ENCODE results near the gene ABCC1.
"Not testable (repeated sequence)": the region's sequence is repeated elsewhere in the genome, so short reads cannot be mapped to it uniquely, and the experiment has no call there.

The ABCC1 gene

DNA sequence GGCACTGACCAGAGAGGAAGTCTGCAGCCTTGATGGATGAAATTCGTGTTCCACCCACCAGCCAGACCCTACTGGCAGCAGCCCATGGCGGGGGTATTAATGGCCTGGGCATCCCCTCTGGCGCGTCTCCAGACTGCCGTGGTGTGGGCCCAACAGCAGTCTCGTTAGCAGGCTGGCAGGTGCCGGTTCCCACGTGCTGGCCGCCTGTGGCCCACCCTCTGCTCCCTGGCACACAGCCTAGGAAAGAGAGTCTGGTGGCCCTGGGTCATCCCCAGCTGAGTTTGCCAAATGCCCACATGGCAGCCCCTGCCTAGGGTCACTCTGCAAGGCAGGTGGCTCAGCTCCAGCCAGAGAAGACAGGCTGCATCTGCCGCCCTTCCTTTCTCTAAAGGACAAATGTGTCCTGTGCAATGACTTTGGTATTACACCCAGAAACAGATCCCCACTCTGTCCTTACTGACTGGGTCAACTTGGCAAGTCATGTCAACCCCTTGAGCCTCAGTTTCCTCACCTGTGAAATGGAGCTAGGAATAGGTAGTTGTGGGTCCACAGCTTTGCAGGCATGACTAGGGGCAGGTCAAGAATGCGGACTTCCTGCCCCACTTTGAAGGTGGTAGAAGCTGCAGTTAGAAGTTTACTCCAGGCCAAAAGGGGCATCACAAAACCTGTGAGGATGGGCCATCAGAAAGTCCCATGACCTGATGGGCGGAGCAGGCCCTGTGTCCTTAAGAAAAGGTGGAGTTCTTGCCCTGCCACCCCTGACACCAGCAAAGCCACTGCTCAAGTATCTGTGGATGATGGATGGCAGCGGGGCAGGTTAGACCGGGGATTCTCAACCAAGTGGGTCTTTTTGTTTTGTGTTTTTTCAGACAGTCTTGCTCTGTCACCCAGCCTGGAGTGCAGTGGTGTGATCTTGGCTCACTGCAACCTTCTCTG lies 197.2 kb downstream of the ABCC1 start:
- peaks cover 4% of the 10 kb centered on the region for H3K36me3 ChIP-seq (ENCODE audit: control insufficient read depth, insufficient read depth, low read length)
- no peaks in the 10 kb centered on the region for H3K9me3 ChIP-seq (ENCODE audit: control insufficient read depth, low read length)
- no peak overlapping the region for H3K4me3 ChIP-seq (ENCODE audit: low read length)
- no peaks in the 10 kb centered on the region for H3K4me1 ChIP-seq (ENCODE audit: control insufficient read depth, insufficient read depth, low read length)
- no peak overlapping the region for H3K9ac ChIP-seq (ENCODE audit: low read length)
- H3K27me3 ChIP-seq (ENCODE audit: control insufficient read depth, insufficient read depth, low read length): no peaks in the 10 kb centered on the region

DNA sequence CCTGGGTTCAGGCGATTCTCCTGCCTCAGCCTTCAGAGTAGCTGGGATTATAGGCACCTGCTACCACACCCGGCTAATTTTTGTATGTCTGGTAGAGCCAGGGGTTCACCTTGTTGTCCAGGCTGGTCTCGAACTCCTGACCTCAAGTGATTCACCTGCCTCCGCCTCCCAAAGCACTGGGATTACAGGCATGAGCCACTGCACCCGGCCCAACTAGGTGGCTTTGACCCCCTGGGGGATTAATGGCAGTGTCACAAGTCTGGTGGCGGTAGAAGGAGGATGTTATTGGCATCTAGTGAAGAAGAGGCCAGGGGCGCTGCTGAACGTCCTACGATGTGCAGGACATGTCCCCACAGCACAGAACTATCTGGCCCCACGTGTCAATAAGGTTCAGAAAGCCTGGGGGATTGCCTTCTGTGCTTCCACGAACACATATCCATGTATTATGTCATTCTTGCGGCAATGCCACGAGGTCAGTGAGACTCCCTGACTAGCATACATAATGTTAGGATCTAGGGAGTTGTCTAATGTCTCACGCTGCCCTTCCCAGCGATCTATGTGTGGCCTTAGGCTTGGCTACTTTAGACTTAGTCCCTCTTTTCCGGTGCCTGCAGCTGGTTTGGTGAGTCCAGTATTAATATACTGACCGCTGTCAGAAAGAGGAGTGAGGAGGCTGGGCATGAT lies 198.0 kb downstream of the ABCC1 start:
- Histone ChIP-seq H3K9me3 (ENCODE audit: control insufficient read depth, low read length) (no peaks in the 10 kb centered on the region), H3K4me1 (ENCODE audit: control insufficient read depth, insufficient read depth, low read length) (no peaks in the 10 kb centered on the region), H3K4me3 (ENCODE audit: low read length) (no peak overlapping the region), H3K36me3 (ENCODE audit: control insufficient read depth, insufficient read depth, low read length) (peaks cover 4% of the 10 kb centered on the region), H3K27me3 (ENCODE audit: control insufficient read depth, insufficient read depth, low read length) (no peaks in the 10 kb centered on the region), H3K9ac (ENCODE audit: low read length) (no peak overlapping the region)

DNA sequence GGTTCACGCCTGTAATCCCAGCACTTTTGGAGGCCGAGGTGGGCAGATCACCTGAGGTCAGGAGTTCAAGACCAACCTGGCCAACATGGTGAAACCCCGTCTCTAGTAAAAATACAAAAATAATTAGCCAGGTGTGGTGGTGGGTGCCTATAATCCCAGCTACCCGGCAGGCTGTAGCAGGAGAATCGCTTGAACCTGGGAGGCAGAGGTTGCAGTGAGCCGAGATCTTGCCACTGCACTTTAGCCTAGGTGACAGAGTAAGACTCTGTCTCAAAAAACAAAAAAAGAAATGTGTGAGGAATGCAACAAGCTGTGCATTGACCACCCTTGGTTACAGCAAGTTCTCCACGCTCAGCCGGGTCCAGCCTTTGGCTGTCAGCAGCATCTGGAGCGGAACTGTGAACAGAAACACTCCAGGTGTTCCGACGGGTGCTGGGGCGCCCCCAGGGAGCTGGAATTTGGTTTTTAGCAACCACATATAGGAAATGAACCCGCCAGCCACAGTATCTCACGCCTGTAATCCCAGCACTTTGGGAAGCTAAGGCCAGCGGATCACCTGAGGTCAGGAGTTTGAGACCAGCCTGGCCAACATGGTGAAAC lies 198.7 kb downstream of the ABCC1 start:
- not testable (repeated sequence) for H3K27me3 ChIP-seq (ENCODE audit: control insufficient read depth, insufficient read depth, low read length); H3K36me3 ChIP-seq (ENCODE audit: control insufficient read depth, insufficient read depth, low read length); H3K9ac ChIP-seq (ENCODE audit: low read length); H3K4me3 ChIP-seq (ENCODE audit: low read length); H3K9me3 ChIP-seq (ENCODE audit: control insufficient read depth, low read length); H3K4me1 ChIP-seq (ENCODE audit: control insufficient read depth, insufficient read depth, low read length)

DNA sequence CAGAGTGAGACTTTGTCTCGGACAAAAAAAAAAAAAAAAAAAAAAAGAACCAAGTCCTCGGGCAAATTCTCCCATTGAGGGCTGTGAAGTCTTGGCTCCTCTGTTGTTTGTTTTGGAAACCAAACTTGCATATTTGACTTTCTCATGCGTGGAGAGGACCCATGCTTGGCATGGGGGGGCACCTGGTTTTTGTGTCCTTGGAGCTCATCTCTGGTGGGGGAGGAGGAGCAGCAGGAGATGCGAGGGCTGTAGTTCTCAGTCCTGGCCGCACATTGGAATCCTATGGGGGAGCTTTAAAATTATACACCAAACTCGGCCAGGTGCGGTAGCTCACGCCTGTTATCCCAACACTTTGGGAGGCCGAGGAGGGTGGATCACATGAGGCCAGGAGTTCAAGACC lies 199.3 kb downstream of the ABCC1 start:
- Histone ChIP-seq H3K4me1 (ENCODE audit: control insufficient read depth, insufficient read depth, low read length) (no peaks in the 10 kb centered on the region), H3K27me3 (ENCODE audit: control insufficient read depth, insufficient read depth, low read length) (no peaks in the 10 kb centered on the region), H3K9ac (ENCODE audit: low read length) (no peak overlapping the region)

DNA sequence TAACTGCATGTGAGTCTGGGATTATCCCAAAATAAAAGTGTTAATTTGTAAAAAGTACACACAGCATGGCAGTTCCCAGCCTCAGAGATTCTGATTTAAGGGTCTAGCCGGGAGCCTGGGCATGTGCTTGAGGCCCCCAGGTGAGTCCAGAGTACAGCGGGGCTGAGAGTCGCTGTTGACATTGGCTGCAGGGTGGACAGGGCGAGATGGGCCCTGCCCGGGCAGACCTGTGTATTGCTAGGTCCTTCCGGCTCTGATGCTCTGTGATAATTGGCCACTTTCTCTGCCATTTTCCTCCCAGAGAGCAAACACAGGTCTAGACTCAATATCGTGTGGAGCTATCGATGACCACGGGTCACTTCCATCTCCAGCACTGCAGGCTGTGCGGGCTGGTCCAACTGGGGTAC lies 200.3 kb downstream of the ABCC1 start:
- no peak overlapping the region for H3K9ac ChIP-seq (ENCODE audit: low read length)
- no peaks in the 10 kb centered on the region for H3K27me3 ChIP-seq (ENCODE audit: control insufficient read depth, insufficient read depth, low read length)
- no peaks in the 10 kb centered on the region for H3K4me1 ChIP-seq (ENCODE audit: control insufficient read depth, insufficient read depth, low read length)
- no peaks in the 10 kb centered on the region for H3K9me3 ChIP-seq (ENCODE audit: control insufficient read depth, low read length)
- H3K36me3 ChIP-seq (ENCODE audit: control insufficient read depth, insufficient read depth, low read length): peaks cover 4% of the 10 kb centered on the region
- no peak overlapping the region for H3K4me3 ChIP-seq (ENCODE audit: low read length)

More for the DNA sequence above, 199.3 kb downstream of the ABCC1 start:
- Histone ChIP-seq H3K9me3 (ENCODE audit: control insufficient read depth, low read length) (no peaks in the 10 kb centered on the region), H3K4me3 (ENCODE audit: low read length) (no peak overlapping the region), H3K36me3 (ENCODE audit: control insufficient read depth, insufficient read depth, low read length) (peaks cover 4% of the 10 kb centered on the region)

DNA sequence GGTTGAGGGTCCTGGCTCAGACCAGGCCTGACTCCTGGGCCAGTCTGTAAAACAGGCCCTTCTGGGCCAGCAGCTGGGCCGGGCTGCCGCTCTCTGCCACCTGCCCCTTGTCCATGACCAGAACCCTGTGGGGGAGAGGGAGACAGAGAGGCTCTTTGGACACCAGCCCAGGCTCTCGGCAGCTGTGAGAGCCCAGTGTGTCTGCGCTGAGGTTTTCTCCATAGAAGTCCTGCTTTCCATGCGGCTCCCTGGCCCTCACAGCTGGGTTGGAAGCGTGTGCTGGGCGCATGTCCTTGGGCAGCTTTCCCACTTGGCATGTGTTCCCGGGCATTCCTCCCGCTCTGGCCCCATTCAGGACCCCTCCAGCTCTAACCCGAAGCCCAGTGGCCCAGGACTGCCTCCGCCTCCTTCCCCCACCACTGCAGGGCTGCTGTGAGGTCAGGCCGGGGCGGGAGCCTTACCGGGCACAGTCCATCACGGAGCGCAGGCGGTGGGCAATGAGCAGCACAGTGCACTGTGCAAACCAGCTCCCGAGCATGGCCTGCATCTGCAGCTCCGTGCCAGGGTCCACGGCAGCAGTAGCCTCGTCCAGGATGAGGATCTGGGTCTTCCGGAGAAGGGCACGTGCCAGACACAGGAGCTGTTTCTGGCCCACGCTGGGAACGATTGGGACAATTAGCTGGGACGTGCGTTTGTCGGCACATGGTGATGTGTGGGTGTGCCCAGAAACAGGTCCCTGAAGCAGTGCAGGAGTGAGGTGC lies 200.9 kb downstream of the ABCC1 start:
- Histone ChIP-seq H3K27me3 (ENCODE audit: control insufficient read depth, insufficient read depth, low read length) (no peaks in the 10 kb centered on the region), H3K4me1 (ENCODE audit: control insufficient read depth, insufficient read depth, low read length) (no peaks in the 10 kb centered on the region), H3K36me3 (ENCODE audit: control insufficient read depth, insufficient read depth, low read length) (peaks cover 4% of the 10 kb centered on the region), H3K4me3 (ENCODE audit: low read length) (no peak overlapping the region), H3K9ac (ENCODE audit: low read length) (no peak overlapping the region), H3K9me3 (ENCODE audit: control insufficient read depth, low read length) (no peaks in the 10 kb centered on the region)

DNA sequence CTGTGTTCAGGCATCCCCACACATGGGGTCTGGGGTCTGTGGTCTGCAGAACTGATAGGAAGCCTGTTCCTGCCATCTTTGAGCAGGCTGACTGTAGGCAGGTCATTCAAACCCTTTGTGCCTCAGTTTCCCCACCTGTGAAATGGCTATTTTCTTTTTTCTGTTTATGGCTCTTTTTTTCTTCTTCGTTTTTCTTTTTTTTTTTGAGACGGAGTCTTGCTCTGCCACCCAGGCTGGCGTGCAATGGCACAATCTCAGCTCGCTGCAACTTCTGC lies 201.4 kb downstream of the ABCC1 start:
- no peaks in the 10 kb centered on the region for H3K4me1 ChIP-seq (ENCODE audit: control insufficient read depth, insufficient read depth, low read length)
- peaks cover 4% of the 10 kb centered on the region for H3K36me3 ChIP-seq (ENCODE audit: control insufficient read depth, insufficient read depth, low read length)
- H3K9me3 ChIP-seq (ENCODE audit: control insufficient read depth, low read length): no peaks in the 10 kb centered on the region
- no peak overlapping the region for H3K4me3 ChIP-seq (ENCODE audit: low read length)
- H3K9ac ChIP-seq (ENCODE audit: low read length): no peak overlapping the region
- no peaks in the 10 kb centered on the region for H3K27me3 ChIP-seq (ENCODE audit: control insufficient read depth, insufficient read depth, low read length)

DNA sequence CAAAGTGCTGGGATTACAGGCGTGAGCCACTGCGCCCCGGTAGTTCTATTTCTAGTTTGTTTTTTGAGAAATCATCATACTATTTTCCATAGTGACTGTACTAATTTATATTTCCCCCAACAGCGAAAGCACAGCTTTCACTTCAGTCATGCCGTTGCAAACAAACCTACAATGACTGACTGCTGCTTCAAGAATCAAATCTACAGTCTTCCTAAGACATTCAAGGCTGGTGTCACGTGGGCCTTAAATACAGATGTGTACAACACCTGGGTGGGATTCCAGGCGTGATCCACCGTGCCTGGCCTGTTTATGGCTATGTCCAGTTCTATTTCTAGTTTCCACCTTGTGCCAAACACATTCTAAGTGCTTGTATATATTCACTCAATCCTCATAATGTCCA lies 201.9 kb downstream of the ABCC1 start:
- Histone ChIP-seq H3K27me3 (ENCODE audit: control insufficient read depth, insufficient read depth, low read length) (no peaks in the 10 kb centered on the region), H3K9ac (ENCODE audit: low read length) (no peak overlapping the region), H3K9me3 (ENCODE audit: control insufficient read depth, low read length) (no peaks in the 10 kb centered on the region), H3K4me1 (ENCODE audit: control insufficient read depth, insufficient read depth, low read length) (no peaks in the 10 kb centered on the region), H3K4me3 (ENCODE audit: low read length) (no peak overlapping the region), H3K36me3 (ENCODE audit: control insufficient read depth, insufficient read depth, low read length) (peaks cover 4% of the 10 kb centered on the region)

DNA sequence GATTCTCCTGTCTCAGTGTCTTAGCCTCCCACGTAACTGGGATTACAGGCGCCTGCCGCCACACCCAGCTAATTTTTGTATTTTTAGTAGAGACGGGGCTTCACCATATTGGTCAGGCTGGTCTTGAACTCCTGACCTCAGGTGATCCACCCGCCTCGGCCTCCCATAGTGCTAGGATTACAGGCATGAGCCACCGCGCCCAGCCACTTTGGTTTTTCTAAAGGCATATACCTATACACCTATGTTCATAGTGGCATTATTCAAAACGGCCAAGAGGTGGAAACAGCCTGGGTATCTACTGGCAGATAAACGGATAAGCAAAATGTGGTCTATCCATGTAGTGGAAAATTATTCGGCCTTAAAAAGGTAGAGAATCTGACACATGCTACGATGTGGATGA lies 203.6 kb downstream of the ABCC1 start:
- not testable (repeated sequence) for H3K4me3 ChIP-seq (ENCODE audit: low read length); H3K4me1 ChIP-seq (ENCODE audit: control insufficient read depth, insufficient read depth, low read length); H3K9ac ChIP-seq (ENCODE audit: low read length); H3K27me3 ChIP-seq (ENCODE audit: control insufficient read depth, insufficient read depth, low read length); H3K36me3 ChIP-seq (ENCODE audit: control insufficient read depth, insufficient read depth, low read length); H3K9me3 ChIP-seq (ENCODE audit: control insufficient read depth, low read length)

DNA sequence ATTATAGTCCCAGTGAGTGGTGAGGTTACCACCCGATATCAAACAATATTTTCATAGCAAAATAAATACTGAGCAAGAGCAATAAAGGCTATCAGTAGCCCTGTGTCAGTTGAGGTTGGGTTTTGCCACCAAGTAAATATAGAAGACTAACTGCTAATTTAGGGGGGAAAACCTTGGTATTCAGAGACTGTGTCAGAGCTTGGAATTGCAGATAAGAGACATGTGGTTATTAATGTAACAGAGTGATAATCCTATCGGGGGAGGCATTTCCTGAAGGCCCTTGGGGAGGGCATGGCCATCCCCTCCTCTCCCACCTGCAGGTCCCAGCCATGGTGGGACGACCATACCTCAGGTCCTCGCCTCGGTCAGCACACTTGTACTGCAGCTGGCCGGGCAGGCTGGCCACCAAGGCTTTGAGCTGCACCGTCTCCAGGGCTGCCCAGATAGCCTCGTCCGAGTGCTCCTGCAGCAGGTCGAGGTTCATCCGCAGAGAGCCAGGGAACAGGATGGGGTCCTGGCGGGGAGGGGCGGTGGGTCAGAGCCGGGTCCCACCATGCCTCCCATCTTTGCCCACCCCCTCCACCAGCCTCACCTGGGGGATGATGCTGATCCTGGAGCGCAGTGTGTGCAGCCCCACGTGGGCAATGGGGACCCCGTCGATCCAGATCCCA lies 205.0 kb downstream of the ABCC1 start:
- Histone ChIP-seq H3K27me3 (ENCODE audit: control insufficient read depth, insufficient read depth, low read length) (no peaks in the 10 kb centered on the region), H3K9me3 (ENCODE audit: control insufficient read depth, low read length) (no peaks in the 10 kb centered on the region), H3K4me3 (ENCODE audit: low read length) (no peak overlapping the region), H3K4me1 (ENCODE audit: control insufficient read depth, insufficient read depth, low read length) (no peaks in the 10 kb centered on the region), H3K9ac (ENCODE audit: low read length) (no peak overlapping the region), H3K36me3 (ENCODE audit: control insufficient read depth, insufficient read depth, low read length) (no peaks in the 10 kb centered on the region)

DNA sequence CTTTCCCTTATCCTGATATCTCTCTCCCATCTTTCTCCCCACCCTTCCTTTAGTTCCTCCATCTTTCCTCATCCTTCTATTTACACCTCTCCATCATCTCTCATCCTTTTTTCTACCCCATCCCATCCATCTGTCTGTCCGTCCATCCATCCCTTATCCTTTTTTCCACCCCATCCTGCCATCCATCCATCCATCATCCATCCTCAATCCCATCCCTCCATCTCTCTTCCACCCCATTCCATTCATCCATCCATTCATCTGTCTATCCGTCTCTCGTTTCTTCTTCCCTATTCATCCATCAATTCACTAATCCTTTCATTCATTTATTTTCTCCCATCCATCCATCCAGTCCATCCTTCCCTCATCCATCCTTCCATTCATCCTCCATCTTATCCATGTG lies 205.8 kb downstream of the ABCC1 start:
- Histone ChIP-seq H3K4me3 (ENCODE audit: low read length) (no peak overlapping the region), H3K4me1 (ENCODE audit: control insufficient read depth, insufficient read depth, low read length) (no peaks in the 10 kb centered on the region), H3K36me3 (ENCODE audit: control insufficient read depth, insufficient read depth, low read length) (no peaks in the 10 kb centered on the region)

More for the DNA sequence above, 205.8 kb downstream of the ABCC1 start:
- Histone ChIP-seq H3K27me3 (ENCODE audit: control insufficient read depth, insufficient read depth, low read length) (no peaks in the 10 kb centered on the region), H3K9ac (ENCODE audit: low read length) (no peak overlapping the region), H3K9me3 (ENCODE audit: control insufficient read depth, low read length) (no peaks in the 10 kb centered on the region)
